HCEC 1CT (cell line): ENCODE measurements around the gene PLD1.
"Not testable (repeated sequence)": the region's sequence is repeated elsewhere in the genome, so short reads cannot be mapped to it uniquely, and the experiment has no call there.

Experiments used
- DNase-seq: peaks from one replicate; pipeline ENCODE4 v3.0.0-alpha.2; 2017

PLD1 gene

DNA sequence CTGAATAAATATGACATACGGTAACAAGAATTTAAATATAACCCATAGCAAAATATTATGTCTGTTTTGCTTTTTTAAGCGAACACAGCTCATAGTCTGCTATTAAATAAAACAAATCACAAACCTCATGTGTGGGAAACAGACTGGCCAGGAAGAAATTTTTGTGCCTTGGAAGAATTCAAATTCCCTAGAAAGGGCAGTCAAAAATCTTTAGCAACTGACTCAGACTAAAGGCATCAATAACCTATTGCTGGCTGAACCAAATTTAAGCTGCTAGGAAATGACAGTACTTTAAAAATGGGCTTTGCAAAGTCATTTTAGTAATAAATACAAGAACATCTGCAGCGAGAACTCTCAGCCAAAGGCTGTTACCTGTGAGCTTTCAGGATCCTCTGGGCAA, 151.4 kb downstream of the PLD1 start:
- no peak for DNase-seq

DNA sequence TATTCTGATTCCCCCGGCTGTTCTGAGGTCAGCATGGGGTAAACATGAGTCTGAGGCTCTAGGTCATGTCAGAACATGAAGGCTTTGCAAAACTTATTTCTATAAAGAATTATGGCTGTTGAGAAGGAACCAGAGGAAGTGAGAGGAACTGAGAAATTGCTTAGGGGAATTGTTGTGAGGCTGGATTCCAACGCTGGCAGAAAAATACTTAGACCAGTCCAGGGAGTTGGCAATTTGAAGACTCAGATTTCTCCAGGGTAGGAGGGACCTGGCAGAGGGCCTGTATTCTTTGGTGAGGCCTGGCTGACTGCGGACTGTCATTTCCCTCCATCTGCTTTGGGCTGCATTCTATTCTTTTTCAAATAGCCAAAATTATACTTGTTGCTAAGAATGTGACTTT, 155.5 kb downstream of the PLD1 start:
- DNase-seq, result no peak

DNA sequence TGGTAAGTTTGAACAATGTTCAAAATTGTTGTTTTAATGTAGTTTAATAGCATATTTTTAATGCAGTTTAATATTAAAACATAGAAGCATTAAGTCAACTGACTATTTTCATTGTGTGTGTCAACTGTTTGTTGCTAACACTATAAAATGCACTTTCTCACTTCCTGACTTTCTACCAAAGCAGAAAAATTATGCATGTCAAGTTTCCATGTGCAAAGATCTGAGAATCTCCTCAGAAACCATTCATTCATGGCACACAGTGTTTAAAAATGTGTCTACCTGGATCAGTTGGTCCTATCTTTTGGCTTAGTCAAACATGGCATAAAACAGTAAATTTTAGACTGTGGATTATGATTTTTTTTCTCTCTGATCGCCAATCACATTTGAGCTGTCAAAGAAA, 156.0 kb downstream of the PLD1 start:
- no peak for DNase-seq

DNA sequence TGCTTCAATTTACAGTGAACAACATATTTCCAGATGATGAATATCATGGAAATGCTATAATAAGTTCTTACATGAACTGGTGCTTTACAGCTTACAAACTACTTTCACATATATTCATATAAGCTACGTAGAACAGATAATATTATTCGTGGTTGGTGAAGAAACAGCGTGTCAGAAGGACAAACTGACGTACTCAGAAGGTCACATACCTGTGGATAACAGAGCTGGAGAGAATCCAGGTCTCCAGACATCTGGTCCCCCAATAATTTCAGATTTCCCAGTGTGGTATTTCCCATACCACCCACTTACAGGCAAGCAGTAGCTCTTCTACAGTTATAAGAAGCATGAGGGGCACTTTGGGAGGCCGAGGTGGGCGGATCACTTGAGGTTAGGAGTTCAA, 156.6 kb downstream of the PLD1 start:
- DNase-seq, result no peak

DNA sequence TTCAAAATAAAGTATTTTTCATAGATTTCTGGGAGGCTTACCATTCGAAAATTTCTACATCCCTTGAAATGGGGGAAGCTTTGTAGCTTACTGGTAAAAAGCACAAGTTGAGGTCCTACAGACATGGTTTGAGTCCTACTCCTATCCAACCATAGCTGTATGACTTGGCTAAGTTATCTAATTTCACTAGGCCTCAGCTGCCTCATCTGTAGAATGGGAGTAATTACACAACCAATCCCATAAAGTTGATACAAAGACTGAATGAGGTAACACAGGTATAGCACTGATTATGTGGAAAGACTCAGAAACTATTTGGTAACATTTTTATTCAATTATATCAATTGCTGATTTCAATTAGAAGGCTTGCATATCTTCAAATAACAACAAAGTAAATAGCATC, 157.4 kb downstream of the PLD1 start:
- no peak for DNase-seq

DNA sequence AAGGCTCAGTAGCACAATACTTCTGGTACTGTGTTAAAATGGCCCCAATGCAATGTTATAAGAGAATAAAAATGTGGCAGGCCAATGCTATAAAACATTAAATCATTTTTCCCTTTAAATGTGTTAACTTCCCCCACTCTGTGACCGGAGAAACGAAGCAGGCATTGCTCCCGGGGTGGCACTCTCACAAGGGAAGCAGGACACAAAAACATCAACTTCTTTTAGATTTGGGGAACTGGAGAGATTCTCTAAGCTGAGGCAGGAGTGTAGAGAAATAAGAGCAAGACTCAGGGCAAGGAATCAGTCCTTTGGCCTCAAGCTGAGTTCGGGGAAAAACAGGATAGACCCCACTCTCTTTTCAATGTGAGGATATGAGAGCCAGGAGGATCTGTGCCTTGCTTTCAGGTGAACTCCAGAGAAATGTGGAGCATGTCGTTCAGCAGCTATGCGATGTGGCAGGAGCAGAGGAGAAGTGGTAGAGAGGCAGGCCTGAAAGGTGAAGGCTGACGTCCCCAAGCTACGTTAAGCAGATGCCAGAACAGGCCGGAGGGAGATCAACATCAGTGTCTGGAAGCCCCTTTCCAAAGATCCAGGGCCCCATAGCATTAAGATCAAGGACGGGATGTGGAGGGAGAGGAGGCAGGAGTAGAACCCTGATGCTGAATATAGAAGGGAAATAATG, 160.2 kb downstream of the PLD1 start:
- DNase-seq, result no peak

DNA sequence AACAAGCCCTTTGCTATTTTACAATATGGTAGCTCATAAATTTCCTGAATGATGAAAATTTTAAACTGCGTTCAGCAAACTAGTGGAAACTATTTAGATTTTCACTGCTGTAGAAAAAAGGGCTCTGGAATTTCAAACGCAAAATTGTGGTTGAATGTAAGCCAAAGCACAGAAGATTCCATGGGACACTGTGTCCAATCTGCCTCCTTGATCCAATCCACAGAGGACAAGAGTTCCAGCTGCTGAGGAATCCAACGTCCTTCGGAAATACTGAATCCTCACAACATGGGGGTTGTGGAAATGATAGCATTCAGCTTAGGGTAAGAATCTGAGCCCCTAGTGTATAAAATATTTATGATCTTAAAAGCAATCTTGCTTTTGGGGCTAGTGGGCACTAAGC, 161.0 kb downstream of the PLD1 start:
- no peak for DNase-seq

DNA sequence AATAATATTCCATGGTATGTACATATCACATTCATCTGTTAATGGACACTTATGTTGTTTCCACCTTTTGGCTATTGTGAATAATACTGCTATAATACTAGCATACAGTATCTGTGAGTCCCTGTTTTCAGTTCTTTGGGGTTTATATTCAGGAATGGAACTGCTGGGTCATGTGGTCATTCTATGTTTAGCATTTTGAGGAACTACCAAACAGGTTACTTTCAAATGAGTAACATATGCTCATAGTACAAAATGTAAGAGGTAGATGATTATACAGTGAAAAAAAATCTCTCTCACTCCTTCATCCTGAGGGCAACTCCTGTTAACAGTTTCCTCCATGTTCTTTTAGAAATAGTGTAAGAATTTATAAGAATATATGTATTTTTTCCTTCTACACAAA, 162.2 kb downstream of the PLD1 start:
- no peak for DNase-seq

DNA sequence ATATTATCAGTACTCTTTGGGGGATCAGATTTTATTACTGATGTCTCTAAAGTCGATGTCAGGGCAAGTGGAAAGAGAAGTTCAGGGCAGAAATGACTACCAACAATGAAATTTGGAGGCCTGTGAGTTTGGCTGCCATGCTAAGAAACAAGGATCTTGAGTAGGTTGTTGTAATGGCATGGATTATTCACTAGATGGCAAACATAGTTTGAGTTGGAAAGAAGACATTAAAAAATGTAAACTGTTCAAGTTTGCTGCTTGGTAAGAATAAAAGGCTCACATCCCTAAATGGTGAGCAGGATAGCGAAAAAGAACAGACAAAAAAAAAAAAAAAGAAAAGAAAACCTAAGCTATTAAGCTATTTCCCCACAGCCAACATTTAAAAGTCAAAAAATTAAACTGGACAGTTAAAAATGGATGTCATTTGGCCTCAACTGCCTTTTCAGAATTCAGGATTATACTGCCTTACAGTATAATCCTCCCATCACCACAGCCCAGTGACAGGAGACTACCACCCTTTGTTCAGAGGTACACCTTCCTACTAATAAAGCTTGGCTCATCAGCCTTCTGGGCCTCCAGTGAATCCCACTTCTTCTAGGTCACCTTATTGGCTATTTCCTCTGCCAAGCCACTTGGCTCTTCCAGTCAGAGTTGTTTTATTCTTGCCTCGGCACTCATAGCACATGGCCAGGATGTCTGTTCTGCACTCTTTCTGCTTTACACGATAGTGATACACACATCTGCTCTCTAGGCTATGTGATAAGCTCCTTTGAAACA, 163.7 kb downstream of the PLD1 start:
- peak; percentile 58 for DNase-seq

DNA sequence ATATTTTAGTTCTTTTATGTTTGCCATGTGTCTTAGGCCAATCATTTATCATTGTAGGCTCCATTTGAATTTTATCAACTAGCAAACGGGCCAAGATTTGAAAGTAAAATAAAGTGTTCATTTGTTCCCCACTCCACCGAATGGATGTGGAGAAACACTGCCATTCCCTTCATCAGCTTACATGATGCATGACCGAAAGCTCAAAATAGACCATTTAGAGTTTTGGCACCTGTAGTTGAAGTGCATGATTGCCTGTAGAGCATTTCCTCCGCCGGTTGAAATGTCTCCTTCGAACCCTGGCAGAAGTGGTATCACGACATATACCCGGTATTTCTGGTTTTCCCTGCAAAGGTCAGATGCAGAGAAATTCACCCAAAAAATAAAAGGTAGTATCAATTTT, 165.6 kb downstream of the PLD1 start:
- DNase-seq, result no peak

DNA sequence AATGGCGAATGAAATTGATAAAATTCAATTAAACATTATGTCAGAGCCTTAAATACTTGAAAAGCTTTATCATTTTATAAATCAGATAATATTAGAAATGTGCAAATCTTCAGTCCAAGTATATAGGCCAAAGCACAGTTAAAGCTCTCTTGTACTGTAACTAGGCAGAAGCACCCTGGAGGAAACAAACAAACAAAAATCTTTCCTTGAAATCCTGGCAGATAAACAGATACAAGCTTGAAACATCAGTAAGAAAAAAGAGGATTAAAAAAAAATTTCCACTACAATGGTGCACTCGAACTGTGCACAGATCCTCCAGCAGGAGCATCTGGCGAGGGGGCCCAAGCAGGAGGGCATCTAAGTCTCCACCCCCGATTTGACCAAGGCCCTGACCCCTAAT, 166.6 kb downstream of the PLD1 start:
- DNase-seq, result no peak

DNA sequence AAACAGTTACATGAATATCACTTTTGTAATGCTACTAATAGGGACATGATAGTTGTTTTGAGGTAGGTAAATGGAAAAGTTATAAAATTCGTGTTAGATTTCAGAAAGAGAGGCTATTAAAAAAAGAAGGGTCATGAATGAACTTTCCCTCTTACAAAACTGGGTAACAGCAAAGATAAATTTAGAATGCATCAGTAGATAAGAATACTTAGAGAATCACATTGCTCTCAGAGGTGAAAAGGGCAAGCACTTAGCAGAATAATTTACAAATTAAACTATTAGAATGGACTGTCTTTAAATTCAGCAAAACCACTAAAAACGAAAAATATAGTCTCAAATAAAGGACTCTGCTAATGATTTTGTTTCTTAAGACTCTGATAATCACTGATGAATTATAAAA, 167.2 kb downstream of the PLD1 start:
- no peak for DNase-seq

DNA sequence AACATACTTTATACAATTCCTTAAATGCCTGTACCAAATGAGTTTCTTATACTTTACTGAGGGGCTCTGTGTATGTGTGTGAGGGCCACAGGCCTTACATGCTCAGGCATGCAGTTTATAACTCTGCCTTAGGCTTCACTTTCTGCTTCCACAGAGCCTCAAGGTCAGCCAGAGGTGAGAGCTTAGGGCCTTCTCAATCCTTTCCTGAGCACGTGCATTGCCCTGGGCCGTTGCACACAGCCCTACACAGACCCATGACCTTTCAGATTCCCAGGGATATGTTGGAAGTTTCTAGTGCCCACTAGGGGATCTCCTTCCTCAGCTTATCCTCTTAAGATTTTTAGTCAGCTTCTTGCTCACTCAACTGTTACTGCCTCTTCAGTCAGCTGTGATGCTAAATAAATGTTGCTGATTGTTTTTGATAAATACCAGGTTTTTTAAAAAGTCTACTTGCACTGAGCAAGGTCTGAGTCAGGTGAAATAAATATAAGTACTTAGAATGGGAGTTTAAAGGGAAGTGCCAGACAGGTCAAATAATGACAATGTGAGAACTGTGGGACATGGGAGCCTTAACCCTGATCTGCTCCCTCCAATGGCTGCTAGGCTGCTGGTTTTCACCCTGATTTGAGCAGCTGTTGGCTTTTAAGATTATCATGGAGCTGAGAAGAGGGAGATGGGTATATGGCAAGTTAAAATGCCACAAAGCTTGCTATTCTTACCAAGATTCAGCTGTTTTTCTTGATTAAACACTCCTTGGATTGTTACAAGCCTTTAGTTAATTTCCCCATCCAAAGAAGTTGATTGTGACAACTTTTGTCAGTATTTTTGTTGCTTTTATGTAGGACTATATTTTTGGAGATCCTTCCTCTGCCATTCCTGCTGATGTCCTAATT, 169.5 kb downstream of the PLD1 start:
- peak; percentile 47 for DNase-seq

DNA sequence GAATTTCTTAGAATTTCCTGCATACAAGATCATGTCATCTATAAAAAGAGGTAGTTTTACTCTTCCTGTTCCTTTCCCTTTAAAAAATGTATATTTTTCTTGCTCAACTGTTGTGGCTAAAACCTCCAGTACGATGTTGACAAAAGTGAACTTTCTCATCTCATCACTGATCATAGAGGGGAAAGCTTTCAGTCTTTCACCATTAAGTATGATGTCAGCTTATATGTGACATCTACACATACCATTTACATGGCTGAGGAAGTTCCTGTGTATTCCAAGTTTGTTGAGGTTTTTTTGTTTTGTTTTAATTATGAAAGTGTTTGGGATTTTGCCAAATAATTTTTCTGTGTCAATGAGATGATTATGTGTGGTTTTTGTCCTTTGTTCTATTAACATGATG, 173.6 kb downstream of the PLD1 start:
- no peak for DNase-seq

DNA sequence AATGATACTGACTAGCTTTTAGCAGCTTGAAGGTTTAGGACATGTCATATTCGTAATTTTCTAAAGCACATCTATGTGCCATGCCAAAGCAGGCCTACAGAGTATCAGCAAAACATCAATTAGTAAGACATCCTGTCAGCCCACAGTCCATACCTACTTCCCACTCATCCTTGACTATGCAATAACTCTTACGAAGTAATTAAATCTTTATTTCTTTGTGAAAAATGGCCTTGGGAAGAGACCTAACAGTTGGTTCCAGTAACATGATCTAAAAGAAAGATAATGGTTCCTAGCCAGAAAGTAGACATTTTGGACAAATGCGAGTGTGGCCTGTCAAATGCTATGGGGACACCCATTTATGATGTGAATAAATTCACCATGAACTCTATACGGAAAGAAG, 177.5 kb downstream of the PLD1 start:
- DNase-seq, result no peak

DNA sequence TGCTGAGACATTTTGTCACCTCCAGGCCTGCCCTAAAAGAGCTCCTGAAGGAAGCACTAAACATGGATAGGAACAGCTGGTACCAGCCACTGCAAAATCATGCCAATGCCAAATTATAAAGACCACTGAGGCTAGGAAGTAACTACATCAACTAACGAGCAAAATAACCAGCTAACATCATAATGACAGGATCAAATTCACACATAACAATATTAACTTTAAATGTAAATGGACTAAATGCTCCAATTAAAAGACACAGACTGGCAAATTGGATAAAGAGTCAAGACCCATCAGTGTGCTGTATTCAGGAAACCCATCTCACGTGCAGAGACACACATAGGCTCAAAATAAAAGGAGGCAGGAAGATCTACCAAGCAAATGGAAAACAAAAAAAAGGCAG, 183.5 kb downstream of the PLD1 start:
- DNase-seq, result not testable (repeated sequence)

DNA sequence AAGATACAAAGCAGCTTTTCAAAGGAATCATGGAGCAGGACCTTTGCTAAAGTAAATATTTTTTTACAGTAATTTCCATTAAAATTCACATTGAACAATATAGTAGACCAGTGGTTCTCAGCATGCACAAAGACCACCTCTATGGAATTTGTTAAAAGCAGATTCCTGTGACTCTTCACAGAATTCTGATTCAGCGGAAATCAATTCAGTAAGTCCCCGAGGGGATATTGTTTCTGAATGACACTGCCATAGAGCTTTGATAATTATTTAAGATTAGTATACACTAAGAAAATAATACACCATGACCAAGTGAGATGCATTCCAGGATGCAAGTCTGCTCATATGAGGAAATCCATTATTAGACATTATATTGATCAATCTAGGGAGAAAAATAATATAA, 188.2 kb downstream of the PLD1 start:
- no peak for DNase-seq

DNA sequence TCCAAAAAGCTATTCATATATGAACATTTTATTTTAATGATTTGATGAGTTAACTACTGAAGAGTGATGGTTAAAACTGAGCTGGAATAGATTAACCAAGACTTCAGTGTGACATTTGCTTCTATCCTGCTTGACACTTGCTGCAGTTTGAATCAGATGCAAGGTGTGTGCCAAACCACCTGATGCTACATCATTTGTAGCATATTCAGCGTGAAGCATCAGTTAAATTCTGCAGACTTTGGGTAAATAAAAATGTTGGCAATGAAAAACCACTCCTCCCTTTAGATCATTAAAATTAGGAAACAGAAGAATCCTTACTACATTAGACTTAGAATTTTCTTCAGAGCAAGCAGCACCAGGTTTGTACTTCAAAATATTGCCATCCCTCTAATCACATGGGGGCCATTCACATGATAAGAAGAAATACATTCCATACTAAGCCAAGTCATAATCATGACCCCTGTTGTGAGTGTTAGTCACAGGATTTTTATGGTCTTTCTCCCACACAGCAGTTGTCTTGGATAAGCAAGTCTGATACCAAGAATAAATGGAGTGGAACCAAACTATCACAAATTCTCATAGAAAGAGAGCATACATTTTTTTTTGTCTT, 189.4 kb downstream of the PLD1 start:
- DNase-seq, result peak; percentile 60

DNA sequence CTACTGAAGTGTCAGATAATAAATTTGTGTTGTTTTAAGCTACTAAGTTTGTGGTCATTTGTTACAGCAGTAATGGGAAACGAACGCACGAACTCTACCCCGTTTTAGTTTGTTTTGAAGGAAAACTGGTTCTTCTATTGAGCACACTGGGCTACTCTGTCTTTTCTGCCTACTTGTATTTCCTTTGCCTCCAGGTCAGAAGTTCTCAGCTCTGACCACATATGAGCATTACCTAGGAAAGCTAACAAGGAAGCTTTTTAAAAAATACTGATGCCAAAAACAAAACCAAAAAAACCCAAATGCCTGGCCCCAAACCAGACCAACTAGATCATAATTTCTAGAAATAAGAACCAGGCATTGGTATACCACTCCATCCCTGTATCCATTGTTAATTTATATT, 193.5 kb downstream of the PLD1 start:
- no peak for DNase-seq

DNA sequence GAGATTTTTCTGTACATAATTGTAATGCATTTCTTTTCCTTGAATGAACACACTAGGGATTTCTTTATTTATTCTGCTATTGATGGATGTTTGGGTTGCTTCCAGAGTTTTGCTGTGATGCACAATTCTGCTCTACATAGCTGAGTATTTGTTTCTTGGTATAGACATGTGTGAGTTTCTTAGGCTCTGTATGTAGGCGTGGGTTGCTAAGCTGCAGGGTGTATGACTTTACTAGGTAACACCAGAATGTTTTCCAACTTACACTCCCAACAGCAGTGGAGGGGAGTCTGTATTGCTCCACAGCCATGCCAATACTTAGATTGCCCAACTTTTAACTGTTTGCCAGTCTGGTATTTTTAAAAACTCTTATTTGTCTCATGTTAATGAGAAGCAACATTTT, 194.6 kb downstream of the PLD1 start:
- DNase-seq, result no peak

DNA sequence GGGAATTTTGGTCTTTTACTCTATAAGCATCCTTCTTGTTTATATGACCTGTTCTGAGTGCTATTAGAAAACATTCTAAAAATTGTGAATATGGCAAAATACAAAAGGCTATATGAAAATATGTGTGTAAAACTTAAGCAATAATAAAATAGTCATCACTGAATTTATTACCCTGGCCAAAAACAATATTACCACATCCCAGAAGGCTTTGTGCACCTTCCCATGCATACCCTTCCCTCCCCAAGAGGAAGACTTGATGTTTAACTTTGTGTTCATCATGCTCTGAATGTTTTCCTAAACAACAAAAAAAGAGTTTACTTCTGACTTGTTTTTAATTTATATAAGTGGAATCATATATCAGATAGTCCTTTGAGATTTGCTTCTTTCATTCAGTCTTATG, 195.0 kb downstream of the PLD1 start:
- no peak for DNase-seq

DNA sequence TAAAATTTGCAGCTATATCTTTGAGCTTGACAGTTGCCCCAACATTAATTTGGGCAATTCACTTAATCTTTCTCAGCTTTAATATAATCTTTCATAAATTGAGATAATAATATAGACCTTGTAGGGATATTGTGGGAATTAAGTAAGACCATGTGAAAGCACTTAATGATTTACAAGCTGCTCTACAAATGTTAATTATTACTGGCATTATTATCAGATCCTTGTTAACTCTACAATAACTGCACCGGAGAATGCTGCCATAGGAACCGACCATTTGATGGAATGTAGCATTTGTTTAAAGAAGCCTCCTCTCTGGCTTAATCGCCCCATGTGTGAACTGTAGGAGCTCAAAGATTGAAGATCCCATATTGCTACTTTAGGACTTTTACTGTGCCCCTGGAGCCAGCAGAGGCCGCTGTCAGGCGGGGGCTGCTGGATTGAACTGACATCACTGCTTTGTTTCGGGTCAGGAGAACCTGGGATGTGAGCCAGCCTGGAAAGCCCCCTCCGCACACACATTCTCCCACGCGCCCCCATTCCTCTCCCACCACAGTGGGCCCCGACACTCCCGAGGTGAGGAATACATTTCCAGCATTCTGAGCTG, 195.9 kb downstream of the PLD1 start:
- no peak for DNase-seq

DNA sequence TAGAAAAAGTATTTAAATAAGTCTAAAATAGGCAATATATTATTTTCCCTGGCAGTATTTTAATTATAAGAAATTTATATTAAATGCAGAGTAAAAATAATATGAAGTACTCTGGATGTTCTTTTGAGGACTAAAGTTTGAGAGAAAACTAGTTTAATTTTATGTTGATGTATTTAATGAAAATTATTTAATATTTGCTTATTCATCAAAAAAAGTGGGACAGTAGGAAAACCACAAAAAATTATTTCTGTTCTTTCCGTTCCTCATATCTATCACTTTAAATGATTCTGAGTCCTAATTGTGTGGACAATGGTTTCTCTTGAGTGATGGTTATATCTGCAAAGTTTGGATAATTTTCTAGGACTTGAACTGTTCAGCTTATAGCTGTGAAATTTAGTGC, 202.8 kb downstream of the PLD1 start:
- DNase-seq, result no peak
